H9 (cell line): Measurements from ENCODE around the gene TMEM98. TPM values are rescaled to one million over a fixed set of nuclear protein-coding genes. Genes with fewer than 3 reads are reported as not detected.

ENCODE experiments used
- DNase-seq: peaks from one replicate; pipeline ENCODE4 v3.0.0-alpha.2; 2017
- H2AFZ ChIP-seq: one replicate; pipeline ENCODE4 v1.6.1; 2013; ENCODE audit warnings: mild to moderate bottlenecking, low read length, control low read depth, moderate library complexity
- H2AK5ac ChIP-seq: 2 replicates; pipeline ENCODE4 v1.6.1; 2013; ENCODE audit warnings: low read length, control low read depth, mixed read lengths; ENCODE audit not compliant: insufficient read length
- H2BK120ac ChIP-seq: one replicate; pipeline ENCODE4 v1.6.1; 2013; ENCODE audit warnings: low read depth, mild to moderate bottlenecking, low read length, control low read depth, inconsistent platforms; ENCODE audit not compliant: poor library complexity, severe bottlenecking
- H2BK12ac ChIP-seq: 2 replicates; pipeline ENCODE4 v1.6.1; 2013; ENCODE audit warnings: low read length, control low read depth, mixed read lengths, low read depth; ENCODE audit not compliant: insufficient read length
- H2BK15ac ChIP-seq: 2 replicates; pipeline ENCODE4 v1.6.1; 2013; ENCODE audit warnings: low read depth, low read length, control low read depth
- H2BK20ac ChIP-seq: one replicate; pipeline ENCODE4 v1.6.1; 2013; ENCODE audit warnings: low read depth, mild to moderate bottlenecking, low read length, control low read depth, inconsistent platforms; ENCODE audit not compliant: poor library complexity, severe bottlenecking
- H2BK5ac ChIP-seq: 2 replicates; pipeline ENCODE4 v1.6.1; 2013; ENCODE audit warnings: low read length, control low read depth, mixed read lengths; ENCODE audit not compliant: insufficient read length
- H3K14ac ChIP-seq: 2 replicates; pipeline ENCODE4 v1.6.1; 2013; ENCODE audit warnings: low read length, control low read depth; ENCODE audit not compliant: insufficient read depth
- H3K18ac ChIP-seq: 2 replicates; pipeline ENCODE4 v1.6.1; 2013; ENCODE audit warnings: low read depth, mild to moderate bottlenecking, mixed read lengths, low read length, control low read depth; ENCODE audit not compliant: insufficient read length
- H3K23ac ChIP-seq: 2 replicates; pipeline ENCODE4 v1.6.1; 2013; ENCODE audit warnings: low read length, control low read depth, mixed read lengths, low read depth; ENCODE audit not compliant: insufficient read length
- H3K23me2 ChIP-seq: 2 replicates; pipeline ENCODE4 v1.6.1; 2013; ENCODE audit warnings: low read depth, mild to moderate bottlenecking, mixed read lengths, low read length, control low read depth; ENCODE audit not compliant: insufficient read length, poor library complexity, severe bottlenecking
- H3K27ac ChIP-seq: 2 replicates; pipeline ENCODE4 v1.5.1; 2013; ENCODE audit warnings: low read length, control low read depth, mixed read lengths, low read depth; ENCODE audit not compliant: insufficient read length
- H3K27me3 ChIP-seq: 2 replicates; pipeline ENCODE4 v1.6.1; 2013; ENCODE audit warnings: low read length, control low read depth, inconsistent platforms; ENCODE audit not compliant: insufficient read depth
- H3K4ac ChIP-seq: 2 replicates; pipeline ENCODE4 v1.6.1; 2013; ENCODE audit warnings: low read depth, mild to moderate bottlenecking, control low read depth, inconsistent platforms, low read length, moderate library complexity
- H3K4me1 ChIP-seq: 2 replicates; pipeline ENCODE4 v1.6.1; 2013; ENCODE audit warnings: low read length, control low read depth, inconsistent platforms; ENCODE audit not compliant: insufficient read depth
- H3K4me2 ChIP-seq: 2 replicates; pipeline ENCODE4 v1.6.1; 2013; ENCODE audit warnings: low read length, control low read depth, mixed read lengths; ENCODE audit not compliant: insufficient read length, insufficient read depth
- H3K56ac ChIP-seq: 2 replicates; pipeline ENCODE4 v1.6.1; 2013; ENCODE audit warnings: low read depth, mild to moderate bottlenecking, mixed read lengths, low read length, control low read depth; ENCODE audit not compliant: insufficient read length
- H3K79me1 ChIP-seq: 2 replicates; pipeline ENCODE4 v1.6.1; 2013; ENCODE audit warnings: low read depth, mild to moderate bottlenecking, moderate library complexity, low read length, control low read depth, inconsistent platforms; ENCODE audit not compliant: insufficient read depth, poor library complexity, severe bottlenecking
- H3K79me2 ChIP-seq: 2 replicates; pipeline ENCODE4 v1.6.1; 2013; ENCODE audit warnings: low read length, control low read depth, inconsistent platforms; ENCODE audit not compliant: insufficient read depth
- H3K9ac ChIP-seq: 2 replicates; pipeline ENCODE4 v1.6.1; 2013; ENCODE audit warnings: low read length, control low read depth, mixed read lengths; ENCODE audit not compliant: insufficient read length; ENCODE audit errors: extremely low read depth
- H3K9me3 ChIP-seq: one replicate; pipeline ENCODE4 v1.6.1; 2013; ENCODE audit warnings: low read depth, low read length, inconsistent platforms; ENCODE audit not compliant: control insufficient read depth
- H3T11ph ChIP-seq: one replicate; pipeline ENCODE4 v1.6.1; 2013; ENCODE audit warnings: mild to moderate bottlenecking, low read length, control low read depth, inconsistent platforms
- H4K20me1 ChIP-seq: one replicate; pipeline ENCODE4 v1.6.1; 2013; ENCODE audit not compliant: control insufficient read depth, insufficient read length, insufficient read depth
- H4K5ac ChIP-seq: 2 replicates; pipeline ENCODE4 v1.6.1; 2013; ENCODE audit warnings: low read depth, mild to moderate bottlenecking, mixed read lengths, low read length, control low read depth; ENCODE audit not compliant: insufficient read length
- H4K8ac ChIP-seq: replicated peaks from 2 replicates; pipeline ENCODE4 v1.6.1; 2013; ENCODE audit warnings: low read length, control low read depth, mixed read lengths, low read depth; ENCODE audit not compliant: insufficient read length
- H4K91ac ChIP-seq: 2 replicates; pipeline ENCODE4 v1.6.1; 2013; ENCODE audit warnings: low read depth, mild to moderate bottlenecking, moderate library complexity, mixed read lengths, low read length, control low read depth; ENCODE audit not compliant: insufficient read length
- H3K27ac Mint-ChIP-seq, 3 experiments: 2 replicates in 2 of 3; 3 replicates in 1 of 3; pipeline ENCODE4 v1.8.0; 2020 to 2021; ENCODE audit warnings: mixed read lengths in 3 of 3, mild to moderate bottlenecking in 1 of 3, moderate library complexity in 1 of 3
- H3K27me3 Mint-ChIP-seq: 2 replicates; pipeline ENCODE4 v1.8.0; 2021; ENCODE audit warnings: low read depth, mild to moderate bottlenecking, moderate library complexity, mixed read lengths
- H3K36me3 Mint-ChIP-seq, 3 experiments: 2 replicates in 2 of 3; 3 replicates in 1 of 3; pipeline ENCODE4 v1.8.0; 2020 to 2021; ENCODE audit warnings: low read depth in 3 of 3, mixed read lengths in 3 of 3; ENCODE audit not compliant: insufficient read depth in 1 of 3
- H3K4me1 Mint-ChIP-seq, 2 experiments: 2 replicates each; pipeline ENCODE4 v1.8.0; 2020; ENCODE audit warnings: mixed read lengths in 2 of 2
- H3K4me3 Mint-ChIP-seq, 2 experiments: 2 replicates in 1 of 2; 3 replicates in 1 of 2; pipeline ENCODE4 v1.8.0; 2020 to 2021; ENCODE audit warnings: mild to moderate bottlenecking in 2 of 2, mixed read lengths in 2 of 2, moderate library complexity in 1 of 2
- H3K9me3 Mint-ChIP-seq, 2 experiments: 2 replicates in 1 of 2; 3 replicates in 1 of 2; pipeline ENCODE4 v1.8.0; 2020; ENCODE audit warnings: mild to moderate bottlenecking in 2 of 2, mixed read lengths in 2 of 2, moderate library complexity in 1 of 2
- WGBS: extraction: QIAGEN DNeasy Blood & Tissue Kit; methylation state at CpG from one replicate; pipeline ENCODE4 v1.1.7; 2013; ENCODE audit warnings: missing lambda C conversion rate, low lambda C conversion rate, mixed read lengths; ENCODE audit not compliant: insufficient read length; ENCODE audit errors: extremely low coverage; 5-methylcytosine and 5-hydroxymethylcytosine counted together
- total RNA-seq: library from RNA; stranded (reverse); gene quantifications from 2 replicates; pipeline ENCODE4 v1.2.1, GENCODE V29; 2021
- TF ChIP-seq, protein P1 (sequence below): fragments of 200-600 bp; sonication (generic); conservative IDR thresholded peaks from 3 replicates; pipeline ENCODE4 v1.8.0; 2021; ENCODE audit warnings: antibody characterized with exemption, mild to moderate bottlenecking

TMEM98 gene
- total RNA-seq, 1 experiment from 2014 or later = 78.4 TPM

DNA sequence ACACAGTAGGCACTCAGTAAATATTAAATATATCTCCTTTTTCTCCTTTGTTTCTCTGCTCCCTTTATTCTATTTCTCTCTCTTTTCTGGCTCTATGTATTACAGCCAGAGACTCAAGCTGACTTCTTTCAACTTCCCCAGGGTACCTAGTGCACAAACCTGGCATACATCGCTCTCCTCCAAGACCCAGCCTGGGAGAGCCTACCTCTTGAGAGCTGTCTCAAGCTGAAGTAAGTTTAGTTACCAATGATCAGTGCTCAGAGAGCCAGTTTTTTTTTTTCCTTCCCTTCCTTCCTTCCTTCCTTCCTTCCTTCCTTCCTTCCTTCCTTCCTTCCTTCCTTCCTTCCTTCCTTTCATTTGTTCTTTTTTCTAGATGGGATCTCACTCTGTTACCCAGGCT is 19.8 kb downstream of the TMEM98 start:
- Histone ChIP-seq H3K23me2 (no peaks in the 10 kb centered on the region), H4K20me1 (no peaks in the 10 kb centered on the region), H4K5ac (no peak overlapping the region), H3K79me2 (no peaks in the 10 kb centered on the region), H2BK5ac (no peak overlapping the region), H3K23ac (no peak overlapping the region), H3K4me2 (no peak overlapping the region), H2BK12ac (no peak overlapping the region), H2BK15ac (no peak overlapping the region), H2BK120ac (no peak overlapping the region), H2BK20ac (no peak overlapping the region), H3K79me1 (no peaks in the 10 kb centered on the region), H3K9ac (no peak overlapping the region), H4K8ac (no peak overlapping the region), H4K91ac (no peak overlapping the region), H2AK5ac (no peak overlapping the region), H3K56ac (no peak overlapping the region), H3K4ac (no peak overlapping the region), H3K27me3 (no peaks in the 10 kb centered on the region), H3T11ph (no peak overlapping the region), H3K4me1 (no peaks in the 10 kb centered on the region), H2AFZ (no peak overlapping the region), H3K27ac (no peak overlapping the region), H3K9me3 (no peaks in the 10 kb centered on the region), H3K18ac (no peak overlapping the region), H3K14ac (no peak overlapping the region)
- H3K9me3 Mint-ChIP-seq = no peaks in the 10 kb centered on the region; a peak in 1 of 5 replicates
- H3K27ac Mint-ChIP-seq = no peak overlapping the region
- WGBS = no CpG with 5 or more reads among the region's 1 CpG
- H3K36me3 Mint-ChIP-seq = peaks cover 0 to 4% (median 0%) of the 10 kb centered on the region in 3 experiments; a peak in 2 of 7 replicates
- peaks cover 4% of the 10 kb centered on the region; the same call in 1 of the 2 replicates for H3K27me3 Mint-ChIP-seq
- H3K4me3 Mint-ChIP-seq = no peak overlapping the region
- TF ChIP-seq, protein P1, sequence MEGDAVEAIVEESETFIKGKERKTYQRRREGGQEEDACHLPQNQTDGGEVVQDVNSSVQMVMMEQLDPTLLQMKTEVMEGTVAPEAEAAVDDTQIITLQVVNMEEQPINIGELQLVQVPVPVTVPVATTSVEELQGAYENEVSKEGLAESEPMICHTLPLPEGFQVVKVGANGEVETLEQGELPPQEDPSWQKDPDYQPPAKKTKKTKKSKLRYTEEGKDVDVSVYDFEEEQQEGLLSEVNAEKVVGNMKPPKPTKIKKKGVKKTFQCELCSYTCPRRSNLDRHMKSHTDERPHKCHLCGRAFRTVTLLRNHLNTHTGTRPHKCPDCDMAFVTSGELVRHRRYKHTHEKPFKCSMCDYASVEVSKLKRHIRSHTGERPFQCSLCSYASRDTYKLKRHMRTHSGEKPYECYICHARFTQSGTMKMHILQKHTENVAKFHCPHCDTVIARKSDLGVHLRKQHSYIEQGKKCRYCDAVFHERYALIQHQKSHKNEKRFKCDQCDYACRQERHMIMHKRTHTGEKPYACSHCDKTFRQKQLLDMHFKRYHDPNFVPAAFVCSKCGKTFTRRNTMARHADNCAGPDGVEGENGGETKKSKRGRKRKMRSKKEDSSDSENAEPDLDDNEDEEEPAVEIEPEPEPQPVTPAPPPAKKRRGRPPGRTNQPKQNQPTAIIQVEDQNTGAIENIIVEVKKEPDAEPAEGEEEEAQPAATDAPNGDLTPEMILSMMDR = no peak
- DNase-seq = no peak
- H3K4me1 Mint-ChIP-seq = peaks cover 6 to 11% of the 10 kb centered on the region in 2 experiments
